MM.1S (cell line): Measurements from ENCODE around the gene LIPE.

Source experiments
- DNase-seq: peaks from one replicate; pipeline ENCODE4 v3.0.0-alpha.2; 2015
- H2AFZ ChIP-seq: fragments of 300-600 bp; sonication (generic); 2 replicates; pipeline ENCODE4 v1.6.0; 2016; ENCODE audit warnings: antibody characterized with exemption, low read length
- H3F3A ChIP-seq: fragments of 300-600 bp; sonication (generic); 2 replicates; pipeline ENCODE4 v1.6.1; 2016; ENCODE audit warnings: mild to moderate bottlenecking, antibody characterized with exemption, low read length, moderate library complexity, mixed read lengths; ENCODE audit not compliant: insufficient read depth
- H3K27ac ChIP-seq: fragments of 300-600 bp; sonication (generic); 2 replicates; pipeline ENCODE4 v1.5.1; 2016; ENCODE audit warnings: mild to moderate bottlenecking, low read length
- H3K27me3 ChIP-seq: fragments of 300-600 bp; sonication (generic); replicated peaks from 2 replicates; pipeline ENCODE4 v1.6.0; 2016; ENCODE audit warnings: low read length; ENCODE audit not compliant: insufficient read depth
- H3K36me3 ChIP-seq: fragments of 300-600 bp; sonication (generic); replicated peaks from 2 replicates; pipeline ENCODE4 v1.6.1; 2016; ENCODE audit warnings: mild to moderate bottlenecking, low read length, mixed read lengths; ENCODE audit not compliant: insufficient read depth
- H3K4me1 ChIP-seq: fragments of 300-600 bp; sonication (generic); 2 replicates; pipeline ENCODE4 v1.6.1; 2016; ENCODE audit warnings: low read length, mixed read lengths
- H3K4me2 ChIP-seq: fragments of 300-600 bp; sonication (generic); 2 replicates; pipeline ENCODE4 v1.6.0; 2016; ENCODE audit warnings: low read depth, low read length
- H3K4me3 ChIP-seq: fragments of 300-600 bp; sonication (generic); 2 replicates; pipeline ENCODE4 v1.5.1; 2016; ENCODE audit warnings: low read length, mixed read lengths
- H3K79me2 ChIP-seq: fragments of 300-600 bp; sonication (generic); 2 replicates; pipeline ENCODE4 v1.6.1; 2016; ENCODE audit warnings: mixed run types, low read length, mixed read lengths
- H3K9ac ChIP-seq: fragments of 300-600 bp; sonication (generic); 2 replicates; pipeline ENCODE4 v1.6.1; 2016; ENCODE audit warnings: low read length, mixed read lengths
- H3K9me2 ChIP-seq: fragments of 300-600 bp; sonication (generic); replicated peaks from 2 replicates; pipeline ENCODE4 v1.6.1; 2016; ENCODE audit warnings: mild to moderate bottlenecking, low read length, mixed read lengths; ENCODE audit not compliant: insufficient read depth
- H3K9me3 ChIP-seq: fragments of 300-600 bp; sonication (generic); replicated peaks from 2 replicates; pipeline ENCODE4 v1.6.1; 2016; ENCODE audit warnings: mild to moderate bottlenecking, low read length, mixed read lengths; ENCODE audit not compliant: insufficient read depth
- H4K20me1 ChIP-seq: fragments of 300-600 bp; sonication (generic); 2 replicates; pipeline ENCODE4 v1.6.1; 2016; ENCODE audit warnings: mild to moderate bottlenecking, low read length, moderate library complexity, mixed read lengths; ENCODE audit not compliant: insufficient read depth
- CTCF ChIP-seq: fragments of 300-600 bp; sonication (generic); IDR thresholded peaks from 2 replicates; pipeline ENCODE4 v1.5.1; 2016; ENCODE audit warnings: antibody characterized with exemption, low read length, mixed read lengths
- EZH2 ChIP-seq: fragments of 300-600 bp; sonication (generic); optimal IDR thresholded peaks from 2 replicates; pipeline ENCODE3; 2017; ENCODE audit warnings: low read depth, mild to moderate bottlenecking, antibody characterized with exemption, low read length, mixed read lengths
- EZH2phosphoT487 ChIP-seq: fragments of 300-600 bp; sonication (generic); IDR thresholded peaks from 2 replicates; pipeline ENCODE4 v1.6.1; 2018; ENCODE audit warnings: antibody characterized with exemption, low read length

Gene LIPE

GRCh38 chr19:42427313-42427712 lies at the start of gene LIPE:
Gene LIPE (minus strand): TSS chr19:42427388. CDS start chr19:42427149, 239 bp downstream.
- Histone ChIP-seq H3K4me2 (no peak within 1 kb of the TSS), H3K9me2 (no peaks in the 10 kb centered on the region), H3K27ac (no peak within 1 kb of the TSS), H2AFZ (no peak within 1 kb of the TSS), H3K4me3 (no peak within 1 kb of the TSS), H3K27me3 (no peaks in the 10 kb centered on the region), H3K36me3 (no peaks in the 10 kb centered on the region), H3K9ac (no peak within 1 kb of the TSS), H4K20me1 (no peaks in the 10 kb centered on the region), H3K4me1 (peaks cover under 1% of the 10 kb centered on the region; the same call in 1 of the 2 replicates), H3K79me2 (peaks cover 8% of the 10 kb centered on the region), H3F3A (0 out of 2 replicates have a peak, but pooled peaks cover 7% of the 10 kb centered on the region), H3K9me3 (no peaks in the 10 kb centered on the region)
- DNase-seq: no peak
- TF ChIP-seq EZH2phosphoT487 (no peak), CTCF (no peak), EZH2 (no peak)

- Histone ChIP-seq H3K27me3 (no peaks in the 10 kb centered on the region), H4K20me1 (no peaks in the 10 kb centered on the region), H3K9ac (no peak overlapping the region), H3K27ac (no peak overlapping the region), H3F3A (no peaks in the 10 kb centered on the region), H3K4me1 (no peaks in the 10 kb centered on the region), H3K79me2 (no peaks in the 10 kb centered on the region), H3K36me3 (no peaks in the 10 kb centered on the region), H3K9me3 (no peaks in the 10 kb centered on the region), H2AFZ (no peak overlapping the region), H3K9me2 (no peaks in the 10 kb centered on the region), H3K4me3 (no peak overlapping the region), H3K4me2 (no peak overlapping the region)
- DNase-seq: no peak
- TF ChIP-seq EZH2phosphoT487 (no peak), EZH2 (no peak), CTCF (no peak)
Observed at GRCh38 chr19:42475366-42475765, 48.2 kb upstream of the LIPE start.

- no peak overlapping the region for H3K9ac ChIP-seq
- no peaks in the 10 kb centered on the region for H3K4me1 ChIP-seq
- DNase-seq: no peak
- no peaks in the 10 kb centered on the region for H3K27me3 ChIP-seq
- no peaks in the 10 kb centered on the region for H3K36me3 ChIP-seq
- no peaks in the 10 kb centered on the region for H3K9me2 ChIP-seq
- no peaks in the 10 kb centered on the region for H3K9me3 ChIP-seq
- TF ChIP-seq EZH2phosphoT487 (no peak), CTCF (no peak), EZH2 (no peak)
- H2AFZ ChIP-seq: no peak overlapping the region
- no peaks in the 10 kb centered on the region for H4K20me1 ChIP-seq
- H3K4me3 ChIP-seq: no peak overlapping the region
- H3F3A ChIP-seq: no peaks in the 10 kb centered on the region
- no peak overlapping the region for H3K27ac ChIP-seq
- H3K4me2 ChIP-seq: no peak overlapping the region
- no peaks in the 10 kb centered on the region for H3K79me2 ChIP-seq
Observed at GRCh38 chr19:42474743-42475142, 47.6 kb upstream of the LIPE start.
